ENCODE measurements around the gene GPR27. TPM values are rescaled to one million over a fixed set of nuclear protein-coding genes. Genes with fewer than 3 reads are reported as not detected.

GPR27 gene
- total and polyA plus RNA-seq, 4 donors, result 0.09 to 0.65 (median 0.17) TPM; not detected in 1

DNA sequence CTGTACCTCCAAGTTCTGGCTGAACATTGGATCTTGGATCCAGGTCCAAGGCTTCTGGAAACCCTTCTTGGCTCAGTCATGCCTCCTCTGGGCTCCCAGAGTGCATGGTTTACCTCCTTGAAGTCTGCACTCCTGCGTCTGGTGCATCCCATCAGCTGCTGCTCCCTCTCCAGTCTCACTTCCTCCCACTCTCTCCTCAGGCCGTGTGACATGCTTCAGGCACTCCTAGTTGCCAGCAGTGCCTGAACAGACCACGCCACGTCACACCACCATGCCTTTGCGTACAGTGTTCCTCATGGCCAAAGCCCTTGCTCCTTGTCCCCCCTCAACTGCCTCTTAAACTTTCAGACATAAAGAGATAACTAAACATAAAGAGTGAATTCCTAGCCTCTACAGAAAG is 5.7 kb downstream of the GPR27 start:
- no peak overlapping the region for H3K27ac ChIP-seq (ENCODE audit: low read depth in 1 of 2, low read length in 2 of 2)
- peaks cover 0 to 10% (median 4%) of the 10 kb centered on the region in 4 donors for H3K27me3 ChIP-seq (ENCODE audit: control insufficient read depth in 4 of 4, insufficient read depth in 4 of 4, low read length in 3 of 4)
- peaks cover 0 to 4% (median under 1%) of the 10 kb centered on the region in 4 donors for H3K4me1 ChIP-seq (ENCODE audit: control insufficient read depth in 4 of 4, insufficient read depth in 4 of 4, low read length in 3 of 4)
- DNase-seq (ENCODE audit: low spot score), result no peak
- no peak overlapping the region for H3K4me3 ChIP-seq (ENCODE audit: low read depth in 1 of 3, low read length in 3 of 3)
- WGBS, result 79% methylated on average over 5 of the region's 5 CpGs
- H3K9ac ChIP-seq (ENCODE audit: low read depth in 1 of 2, low read length in 2 of 2), result no peak overlapping the region
- no peaks in the 10 kb centered on the region for H3K36me3 ChIP-seq (ENCODE audit: control insufficient read depth in 4 of 4, insufficient read depth in 3 of 4, low read depth in 1 of 4, low read length in 3 of 4)
- TF ChIP-seq SP1 (IDR thresholded peaks at IDR 0.05) (no peak), NR2F2 (IDR thresholded peaks at IDR 0.05) (no peak), TAF1 (conservative IDR thresholded peaks at IDR 0.05) (no peak), RAD21 (IDR thresholded peaks at IDR 0.05) (no peak), EGR1 (IDR thresholded peaks at IDR 0.05; ENCODE audit: low read depth in 2 of 2) (no peak), JUND (IDR thresholded peaks at IDR 0.05) (no peak), RXRA (IDR thresholded peaks at IDR 0.05) (no peak), FOXA1 (IDR thresholded peaks at IDR 0.05) (no peak), ATF3 (IDR thresholded peaks at IDR 0.05) (no peak), HNF4A (conservative IDR thresholded peaks at IDR 0.05) (no peak)
- TF ChIP-seq, protein P1, sequence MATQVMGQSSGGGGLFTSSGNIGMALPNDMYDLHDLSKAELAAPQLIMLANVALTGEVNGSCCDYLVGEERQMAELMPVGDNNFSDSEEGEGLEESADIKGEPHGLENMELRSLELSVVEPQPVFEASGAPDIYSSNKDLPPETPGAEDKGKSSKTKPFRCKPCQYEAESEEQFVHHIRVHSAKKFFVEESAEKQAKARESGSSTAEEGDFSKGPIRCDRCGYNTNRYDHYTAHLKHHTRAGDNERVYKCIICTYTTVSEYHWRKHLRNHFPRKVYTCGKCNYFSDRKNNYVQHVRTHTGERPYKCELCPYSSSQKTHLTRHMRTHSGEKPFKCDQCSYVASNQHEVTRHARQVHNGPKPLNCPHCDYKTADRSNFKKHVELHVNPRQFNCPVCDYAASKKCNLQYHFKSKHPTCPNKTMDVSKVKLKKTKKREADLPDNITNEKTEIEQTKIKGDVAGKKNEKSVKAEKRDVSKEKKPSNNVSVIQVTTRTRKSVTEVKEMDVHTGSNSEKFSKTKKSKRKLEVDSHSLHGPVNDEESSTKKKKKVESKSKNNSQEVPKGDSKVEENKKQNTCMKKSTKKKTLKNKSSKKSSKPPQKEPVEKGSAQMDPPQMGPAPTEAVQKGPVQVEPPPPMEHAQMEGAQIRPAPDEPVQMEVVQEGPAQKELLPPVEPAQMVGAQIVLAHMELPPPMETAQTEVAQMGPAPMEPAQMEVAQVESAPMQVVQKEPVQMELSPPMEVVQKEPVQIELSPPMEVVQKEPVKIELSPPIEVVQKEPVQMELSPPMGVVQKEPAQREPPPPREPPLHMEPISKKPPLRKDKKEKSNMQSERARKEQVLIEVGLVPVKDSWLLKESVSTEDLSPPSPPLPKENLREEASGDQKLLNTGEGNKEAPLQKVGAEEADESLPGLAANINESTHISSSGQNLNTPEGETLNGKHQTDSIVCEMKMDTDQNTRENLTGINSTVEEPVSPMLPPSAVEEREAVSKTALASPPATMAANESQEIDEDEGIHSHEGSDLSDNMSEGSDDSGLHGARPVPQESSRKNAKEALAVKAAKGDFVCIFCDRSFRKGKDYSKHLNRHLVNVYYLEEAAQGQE (IDR thresholded peaks at IDR 0.05), result no peak
- TF ChIP-seq, protein P2, sequence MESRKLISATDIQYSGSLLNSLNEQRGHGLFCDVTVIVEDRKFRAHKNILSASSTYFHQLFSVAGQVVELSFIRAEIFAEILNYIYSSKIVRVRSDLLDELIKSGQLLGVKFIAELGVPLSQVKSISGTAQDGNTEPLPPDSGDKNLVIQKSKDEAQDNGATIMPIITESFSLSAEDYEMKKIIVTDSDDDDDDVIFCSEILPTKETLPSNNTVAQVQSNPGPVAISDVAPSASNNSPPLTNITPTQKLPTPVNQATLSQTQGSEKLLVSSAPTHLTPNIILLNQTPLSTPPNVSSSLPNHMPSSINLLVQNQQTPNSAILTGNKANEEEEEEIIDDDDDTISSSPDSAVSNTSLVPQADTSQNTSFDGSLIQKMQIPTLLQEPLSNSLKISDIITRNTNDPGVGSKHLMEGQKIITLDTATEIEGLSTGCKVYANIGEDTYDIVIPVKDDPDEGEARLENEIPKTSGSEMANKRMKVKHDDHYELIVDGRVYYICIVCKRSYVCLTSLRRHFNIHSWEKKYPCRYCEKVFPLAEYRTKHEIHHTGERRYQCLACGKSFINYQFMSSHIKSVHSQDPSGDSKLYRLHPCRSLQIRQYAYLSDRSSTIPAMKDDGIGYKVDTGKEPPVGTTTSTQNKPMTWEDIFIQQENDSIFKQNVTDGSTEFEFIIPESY (IDR thresholded peaks at IDR 0.05), result no peak
- no peaks in the 10 kb centered on the region for H3K9me3 ChIP-seq (ENCODE audit: control insufficient read depth in 4 of 4, low read length in 3 of 4)

GRCh38 chr3:71760140-71760539 is 6.5 kb downstream of the GPR27 start:
- DNase-seq (ENCODE audit: low spot score), result no peak

More at GRCh38 chr3:71760140-71760539, 6.5 kb downstream of the GPR27 start:
- Histone ChIP-seq H3K9ac (ENCODE audit: low read depth in 1 of 2, low read length in 2 of 2) (no peak overlapping the region), H3K36me3 (ENCODE audit: control insufficient read depth in 4 of 4, insufficient read depth in 3 of 4, low read depth in 1 of 4, low read length in 3 of 4) (no peaks in the 10 kb centered on the region), H3K4me3 (ENCODE audit: low read depth in 1 of 3, low read length in 3 of 3) (no peak overlapping the region), H3K27ac (ENCODE audit: low read depth in 1 of 2, low read length in 2 of 2) (no peak overlapping the region), H3K27me3 (ENCODE audit: control insufficient read depth in 4 of 4, insufficient read depth in 4 of 4, low read length in 3 of 4) (peaks cover 0 to 7% (median 3%) of the 10 kb centered on the region in 4 donors), H3K4me1 (ENCODE audit: control insufficient read depth in 4 of 4, insufficient read depth in 4 of 4, low read length in 3 of 4) (no peaks in the 10 kb centered on the region), H3K9me3 (ENCODE audit: control insufficient read depth in 4 of 4, low read length in 3 of 4) (no peaks in the 10 kb centered on the region)
- TF ChIP-seq ATF3 (IDR thresholded peaks at IDR 0.05) (no peak), HNF4G (IDR thresholded peaks at IDR 0.05) (no peak), HNF4A (conservative IDR thresholded peaks at IDR 0.05) (no peak), NR2F2 (IDR thresholded peaks at IDR 0.05) (no peak), SP1 (IDR thresholded peaks at IDR 0.05) (no peak), YY1 (IDR thresholded peaks at IDR 0.05) (no peak), FOXA1 (IDR thresholded peaks at IDR 0.05) (no peak), EGR1 (IDR thresholded peaks at IDR 0.05; ENCODE audit: low read depth in 2 of 2) (no peak), GABPA (IDR thresholded peaks at IDR 0.05 in 1 of 2, conservative IDR thresholded peaks at IDR 0.05 in 1 of 2) (no peak)
- TF ChIP-seq, protein P1 (IDR thresholded peaks at IDR 0.05), result no peak
- TF ChIP-seq, protein P2 (IDR thresholded peaks at IDR 0.05), result no peak
- TF ChIP-seq, protein P3, sequence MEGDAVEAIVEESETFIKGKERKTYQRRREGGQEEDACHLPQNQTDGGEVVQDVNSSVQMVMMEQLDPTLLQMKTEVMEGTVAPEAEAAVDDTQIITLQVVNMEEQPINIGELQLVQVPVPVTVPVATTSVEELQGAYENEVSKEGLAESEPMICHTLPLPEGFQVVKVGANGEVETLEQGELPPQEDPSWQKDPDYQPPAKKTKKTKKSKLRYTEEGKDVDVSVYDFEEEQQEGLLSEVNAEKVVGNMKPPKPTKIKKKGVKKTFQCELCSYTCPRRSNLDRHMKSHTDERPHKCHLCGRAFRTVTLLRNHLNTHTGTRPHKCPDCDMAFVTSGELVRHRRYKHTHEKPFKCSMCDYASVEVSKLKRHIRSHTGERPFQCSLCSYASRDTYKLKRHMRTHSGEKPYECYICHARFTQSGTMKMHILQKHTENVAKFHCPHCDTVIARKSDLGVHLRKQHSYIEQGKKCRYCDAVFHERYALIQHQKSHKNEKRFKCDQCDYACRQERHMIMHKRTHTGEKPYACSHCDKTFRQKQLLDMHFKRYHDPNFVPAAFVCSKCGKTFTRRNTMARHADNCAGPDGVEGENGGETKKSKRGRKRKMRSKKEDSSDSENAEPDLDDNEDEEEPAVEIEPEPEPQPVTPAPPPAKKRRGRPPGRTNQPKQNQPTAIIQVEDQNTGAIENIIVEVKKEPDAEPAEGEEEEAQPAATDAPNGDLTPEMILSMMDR (IDR thresholded peaks at IDR 0.05; ENCODE audit: low read depth, low read length, missing input control), result no peak
- WGBS, result 81% methylated on average over 1 of the region's 1 CpG

Data from liver (tissue), 9 donors.